ENCODE measurements around the gene RUSC1. TPM values are rescaled to one million over a fixed set of nuclear protein-coding genes. Genes with fewer than 3 reads are reported as not detected.

Gene RUSC1
- total RNA-seq, 1 experiment from 2014 or later: 80.4 TPM

- DNase-seq (ENCODE audit: extremely low read depth, low read depth): no peak
Measured at GRCh38 chr1:155295183-155295941, 25.3 kb upstream of the RUSC1 start.

GRCh38 chr1:155295942-155296267, 24.8 kb upstream of the RUSC1 start:
- DNase-seq (ENCODE audit: extremely low read depth, low read depth): no peak

- DNase-seq (ENCODE audit: extremely low read depth, low read depth): no peak
Measured at GRCh38 chr1:155296661-155297060, 24.0 kb upstream of the RUSC1 start.

- DNase-seq (ENCODE audit: extremely low read depth, low read depth): no peak
Measured at GRCh38 chr1:155297384-155297783, 23.3 kb upstream of the RUSC1 start.

GRCh38 chr1:155300024-155300423, 20.7 kb upstream of the RUSC1 start:
- DNase-seq (ENCODE audit: extremely low read depth, low read depth): no peak

GRCh38 chr1:155300553-155301329, 20.0 kb upstream of the RUSC1 start:
- DNase-seq (ENCODE audit: extremely low read depth, low read depth): no peak

GRCh38 chr1:155301342-155301841, 19.3 kb upstream of the RUSC1 start, which contains the start of gene PKLR:
Gene PKLR (minus strand): TSS chr1:155301438. CDS start chr1:155301395, 43 bp downstream.
- no peak for DNase-seq (ENCODE audit: extremely low read depth, low read depth)

- no peak for DNase-seq (ENCODE audit: extremely low read depth, low read depth)
Measured at GRCh38 chr1:155304558-155305063, 16.1 kb upstream of the RUSC1 start.

- no peak for DNase-seq (ENCODE audit: extremely low read depth, low read depth)
Measured at GRCh38 chr1:155305881-155306391, 14.8 kb upstream of the RUSC1 start.

- DNase-seq (ENCODE audit: extremely low read depth, low read depth): no peak
Measured at GRCh38 chr1:155307247-155307740, 13.4 kb upstream of the RUSC1 start.

- DNase-seq (ENCODE audit: extremely low read depth, low read depth): peak; percentile 100
Measured at GRCh38 chr1:155308493-155309422, 11.9 kb upstream of the RUSC1 start, which contains the start of gene FDPS. Gene FDPS (plus strand): TSS chr1:155308866. CDS start chr1:155309790, 924 bp downstream.

GRCh38 chr1:155309423-155310021, 11.2 kb upstream of the RUSC1 start:
- DNase-seq (ENCODE audit: extremely low read depth, low read depth): no peak

GRCh38 chr1:155313261-155313660, 7.4 kb upstream of the RUSC1 start:
- no peak for DNase-seq (ENCODE audit: extremely low read depth, low read depth)

GRCh38 chr1:155316922-155317321, 3.8 kb upstream of the RUSC1 start:
- no peak for DNase-seq (ENCODE audit: extremely low read depth, low read depth)

- no peak for DNase-seq (ENCODE audit: extremely low read depth, low read depth)
Measured at GRCh38 chr1:155318082-155318481, 2.6 kb upstream of the RUSC1 start.

GRCh38 chr1:155319536-155319935, 1.2 kb upstream of the RUSC1 start:
- DNase-seq (ENCODE audit: extremely low read depth, low read depth): no peak

- no peak for DNase-seq (ENCODE audit: extremely low read depth, low read depth)
Measured at GRCh38 chr1:155320252-155320651, 442 bp upstream of the RUSC1 start.

- DNase-seq (ENCODE audit: extremely low read depth, low read depth): no peak
Measured at GRCh38 chr1:155321639-155322503, 1.2 kb downstream of the RUSC1 start.

GRCh38 chr1:155322571-155322952, 1.9 kb downstream of the RUSC1 start:
- no peak for DNase-seq (ENCODE audit: extremely low read depth, low read depth)
